Stimulated activated naive CD8-positive, alpha-beta T cell treated with anti-CD3 and anti-CD28 coated beads, Interleukin-15, Interleukin-2, amounts not matched to agents 100 ng/mL and 50 ng/mL, for 24 hours (primary cell): Measurements from ENCODE around the gene KLF13.
A peak's percentile ranks its signal among the peaks of the same experiment; 100 is the strongest.

Experiments used
- H3K27ac Mint-ChIP-seq: one replicate; pipeline ENCODE4 v1.8.0; 2021; ENCODE audit warnings: mild to moderate bottlenecking, mixed read lengths
- H3K27me3 Mint-ChIP-seq: one replicate; pipeline ENCODE4 v1.8.0; 2021; ENCODE audit warnings: mixed read lengths
- H3K36me3 Mint-ChIP-seq: one replicate; pipeline ENCODE4 v1.8.0; 2021; ENCODE audit warnings: low read depth, mixed read lengths
- H3K4me1 Mint-ChIP-seq: one replicate; pipeline ENCODE4 v1.8.0; 2021; ENCODE audit warnings: low read depth, mixed read lengths
- H3K4me3 Mint-ChIP-seq: one replicate; pipeline ENCODE4 v1.8.0; 2021; ENCODE audit warnings: mild to moderate bottlenecking, mixed read lengths
- H3K9me3 Mint-ChIP-seq: one replicate; pipeline ENCODE4 v1.8.0; 2021; ENCODE audit warnings: mixed read lengths

The KLF13 gene

GRCh38 chr15:31402511-31403056, 75.9 kb downstream of the KLF13 start:
- Mint-ChIP-seq H3K27me3 (no peaks in the 10 kb centered on the region), H3K4me3 (no peak overlapping the region), H3K9me3 (peaks cover 8% of the 10 kb centered on the region), H3K27ac (no peak overlapping the region), H3K36me3 (no peaks in the 10 kb centered on the region), H3K4me1 (peaks cover 68% of the 10 kb centered on the region)

- Mint-ChIP-seq H3K4me3 (no peak overlapping the region), H3K36me3 (no peaks in the 10 kb centered on the region)
These were observed 76.5 kb downstream of the KLF13 start for GRCh38 chr15:31403096-31403495.

GRCh38 chr15:31403606-31404005, 77.0 kb downstream of the KLF13 start:
- Mint-ChIP-seq H3K4me1 (peaks cover 57% of the 10 kb centered on the region), H3K4me3 (no peak overlapping the region), H3K36me3 (peaks cover 2% of the 10 kb centered on the region), H3K9me3 (peaks cover 8% of the 10 kb centered on the region), H3K27ac (no peak overlapping the region), H3K27me3 (no peaks in the 10 kb centered on the region)

More at GRCh38 chr15:31403096-31403495, 76.5 kb downstream of the KLF13 start:
- peaks cover 8% of the 10 kb centered on the region for H3K9me3 Mint-ChIP-seq
- H3K4me1 Mint-ChIP-seq = peaks cover 62% of the 10 kb centered on the region
- no peak overlapping the region for H3K27ac Mint-ChIP-seq
- H3K27me3 Mint-ChIP-seq = no peaks in the 10 kb centered on the region

GRCh38 chr15:31404345-31404744, 77.7 kb downstream of the KLF13 start:
- peak overlapping the region; percentile 72 for H3K4me3 Mint-ChIP-seq
- peaks cover 50% of the 10 kb centered on the region for H3K4me1 Mint-ChIP-seq
- no peaks in the 10 kb centered on the region for H3K27me3 Mint-ChIP-seq
- peaks cover 11% of the 10 kb centered on the region for H3K9me3 Mint-ChIP-seq
- peaks cover 4% of the 10 kb centered on the region for H3K36me3 Mint-ChIP-seq
- no peak overlapping the region for H3K27ac Mint-ChIP-seq

GRCh38 chr15:31405200-31405920, 78.7 kb downstream of the KLF13 start:
- Mint-ChIP-seq H3K27me3 (no peaks in the 10 kb centered on the region), H3K4me1 (peaks cover 40% of the 10 kb centered on the region), H3K36me3 (peaks cover 4% of the 10 kb centered on the region), H3K27ac (peak overlapping the region; percentile 73), H3K9me3 (peaks cover 13% of the 10 kb centered on the region), H3K4me3 (peak overlapping the region; percentile 72)

GRCh38 chr15:31407376-31407775, 80.7 kb downstream of the KLF13 start:
- no peak overlapping the region for H3K27ac Mint-ChIP-seq
- peaks cover 29% of the 10 kb centered on the region for H3K4me1 Mint-ChIP-seq
- peaks cover 13% of the 10 kb centered on the region for H3K9me3 Mint-ChIP-seq
- peaks cover 4% of the 10 kb centered on the region for H3K36me3 Mint-ChIP-seq
- H3K27me3 Mint-ChIP-seq = no peaks in the 10 kb centered on the region
- H3K4me3 Mint-ChIP-seq = no peak overlapping the region

- Mint-ChIP-seq H3K4me3 (no peak overlapping the region), H3K27me3 (no peaks in the 10 kb centered on the region), H3K4me1 (peaks cover 33% of the 10 kb centered on the region), H3K27ac (no peak overlapping the region), H3K9me3 (peaks cover 13% of the 10 kb centered on the region), H3K36me3 (peaks cover 4% of the 10 kb centered on the region)
These were observed 81.2 kb downstream of the KLF13 start for GRCh38 chr15:31407851-31408250.

- H3K27ac Mint-ChIP-seq = no peak overlapping the region
These were observed 82.1 kb downstream of the KLF13 start for GRCh38 chr15:31408724-31409123.

GRCh38 chr15:31409171-31409570, 82.5 kb downstream of the KLF13 start:
- H3K27ac Mint-ChIP-seq = no peak overlapping the region
- no peaks in the 10 kb centered on the region for H3K27me3 Mint-ChIP-seq
- H3K4me3 Mint-ChIP-seq = no peak overlapping the region
- peaks cover 4% of the 10 kb centered on the region for H3K36me3 Mint-ChIP-seq
- peaks cover 31% of the 10 kb centered on the region for H3K4me1 Mint-ChIP-seq
- peaks cover 10% of the 10 kb centered on the region for H3K9me3 Mint-ChIP-seq

More at GRCh38 chr15:31408724-31409123, 82.1 kb downstream of the KLF13 start:
- Mint-ChIP-seq H3K27me3 (no peaks in the 10 kb centered on the region), H3K4me3 (no peak overlapping the region), H3K9me3 (peaks cover 13% of the 10 kb centered on the region), H3K36me3 (peaks cover 4% of the 10 kb centered on the region), H3K4me1 (peaks cover 35% of the 10 kb centered on the region)

- no peak overlapping the region for H3K27ac Mint-ChIP-seq
These were observed 86.2 kb downstream of the KLF13 start for GRCh38 chr15:31412824-31413223.

GRCh38 chr15:31415201-31415600, 88.6 kb downstream of the KLF13 start:
- no peak overlapping the region for H3K27ac Mint-ChIP-seq
- H3K9me3 Mint-ChIP-seq = peaks cover 11% of the 10 kb centered on the region
- H3K27me3 Mint-ChIP-seq = no peaks in the 10 kb centered on the region
- peaks cover 8% of the 10 kb centered on the region for H3K36me3 Mint-ChIP-seq
- H3K4me1 Mint-ChIP-seq = peaks cover 6% of the 10 kb centered on the region
- no peak overlapping the region for H3K4me3 Mint-ChIP-seq

More at GRCh38 chr15:31412824-31413223, 86.2 kb downstream of the KLF13 start:
- H3K4me3 Mint-ChIP-seq = no peak overlapping the region
- H3K4me1 Mint-ChIP-seq = peaks cover 6% of the 10 kb centered on the region
- H3K27me3 Mint-ChIP-seq = no peaks in the 10 kb centered on the region
- peaks cover 4% of the 10 kb centered on the region for H3K36me3 Mint-ChIP-seq
- peaks cover 5% of the 10 kb centered on the region for H3K9me3 Mint-ChIP-seq

- Mint-ChIP-seq H3K9me3 (peaks cover 15% of the 10 kb centered on the region), H3K4me1 (no peaks in the 10 kb centered on the region), H3K27ac (no peak overlapping the region), H3K27me3 (no peaks in the 10 kb centered on the region), H3K36me3 (peaks cover 8% of the 10 kb centered on the region), H3K4me3 (no peak overlapping the region)
These were observed 93.2 kb downstream of the KLF13 start for GRCh38 chr15:31419820-31420219.

- H3K9me3 Mint-ChIP-seq = peaks cover 4% of the 10 kb centered on the region
- no peak overlapping the region for H3K4me3 Mint-ChIP-seq
- H3K27ac Mint-ChIP-seq = no peak overlapping the region
- peaks cover 31% of the 10 kb centered on the region for H3K4me1 Mint-ChIP-seq
- no peaks in the 10 kb centered on the region for H3K36me3 Mint-ChIP-seq
- H3K27me3 Mint-ChIP-seq = no peaks in the 10 kb centered on the region
These were observed 100.8 kb downstream of the KLF13 start for GRCh38 chr15:31427411-31427810.
